HEK293 (cell line): ENCODE data around the gene KRTDAP.
A peak's percentile ranks its signal among the peaks of the same experiment; 100 is the strongest.

ENCODE experiments used
- FEZF1 ChIP-seq: fragments of 450-650 bp; formaldehyde crosslinking; IDR thresholded peaks from 2 replicates; pipeline ENCODE4 v1.5.1; 2016; ENCODE audit warnings: missing biosample characterization, missing genetic modification characterization
- GLIS2 ChIP-seq: fragments of 450-650 bp; formaldehyde crosslinking; IDR thresholded peaks from 2 replicates; pipeline ENCODE4 v1.5.1; 2016; ENCODE audit warnings: missing biosample characterization, missing genetic modification characterization
- HOXA7 ChIP-seq: sonication (generic); formaldehyde crosslinking; IDR thresholded peaks from 2 replicates; pipeline ENCODE4 v1.8.1; 2022; ENCODE audit warnings: missing genetic modification reagents, borderline replicate concordance
- HOXD13 ChIP-seq: sonication (generic); formaldehyde crosslinking; IDR thresholded peaks from 2 replicates; pipeline ENCODE4 v1.8.0; 2022; ENCODE audit warnings: missing genetic modification reagents, borderline replicate concordance
- INSM2 ChIP-seq: fragments of 450-650 bp; formaldehyde crosslinking; IDR thresholded peaks from 2 replicates; pipeline ENCODE4 v1.5.1; 2016; ENCODE audit warnings: missing biosample characterization, missing genetic modification characterization
- MEIS1 ChIP-seq: sonication (generic); formaldehyde crosslinking; IDR thresholded peaks from 2 replicates; pipeline ENCODE4 v1.8.1; 2022; ENCODE audit warnings: missing genetic modification reagents, mild to moderate bottlenecking, borderline replicate concordance
- MYNN ChIP-seq: fragments of 450-650 bp; formaldehyde crosslinking; IDR thresholded peaks from 2 replicates; pipeline ENCODE4 v1.5.1; 2016; ENCODE audit warnings: missing biosample characterization, missing genetic modification characterization, borderline replicate concordance
- OVOL3 ChIP-seq: fragments of 450-650 bp; formaldehyde crosslinking; IDR thresholded peaks from 2 replicates; pipeline ENCODE4 v1.5.1; 2016; ENCODE audit warnings: missing biosample characterization, missing genetic modification characterization
- PRDM6 ChIP-seq: fragments of 450-650 bp; formaldehyde crosslinking; IDR thresholded peaks from 2 replicates; pipeline ENCODE4 v1.5.1; 2017; ENCODE audit warnings: missing biosample characterization, missing genetic modification characterization
- WT1 ChIP-seq: fragments of 450-650 bp; formaldehyde crosslinking; IDR thresholded peaks from 2 replicates; pipeline ENCODE4 v1.5.1; 2016; ENCODE audit warnings: missing biosample characterization, missing genetic modification characterization
- YY1 ChIP-seq: fragments of 450-650 bp; formaldehyde crosslinking; IDR thresholded peaks from 2 replicates; pipeline ENCODE4 v1.5.1; 2018; ENCODE audit warnings: missing biosample characterization, missing genetic modification characterization
- ZBTB1 ChIP-seq: fragments of 450-650 bp; formaldehyde crosslinking; IDR thresholded peaks from 2 replicates; pipeline ENCODE4 v1.5.1; 2016; ENCODE audit warnings: missing biosample characterization, missing genetic modification characterization
- ZBTB20 ChIP-seq: fragments of 450-650 bp; formaldehyde crosslinking; IDR thresholded peaks from 2 replicates; pipeline ENCODE4 v1.5.1; 2016; ENCODE audit warnings: missing biosample characterization, missing genetic modification characterization
- ZBTB8A ChIP-seq: fragments of 450-650 bp; formaldehyde crosslinking; IDR thresholded peaks from 2 replicates; pipeline ENCODE4 v1.5.1; 2016; ENCODE audit warnings: missing biosample characterization, missing genetic modification characterization
- ZIC2 ChIP-seq: fragments of 450-650 bp; formaldehyde crosslinking; IDR thresholded peaks from 2 replicates; pipeline ENCODE4 v1.5.1; 2016; ENCODE audit warnings: missing biosample characterization, missing genetic modification characterization
- ZNF146 ChIP-seq: fragments of 450-650 bp; formaldehyde crosslinking; IDR thresholded peaks from 2 replicates; pipeline ENCODE4 v1.5.1; 2016; ENCODE audit warnings: missing biosample characterization, missing genetic modification characterization
- ZNF157 ChIP-seq: fragments of 450-650 bp; formaldehyde crosslinking; IDR thresholded peaks from 2 replicates; pipeline ENCODE4 v1.5.1; 2016; ENCODE audit warnings: missing biosample characterization, missing genetic modification characterization
- ZNF19 ChIP-seq: fragments of 450-650 bp; formaldehyde crosslinking; IDR thresholded peaks from 2 replicates; pipeline ENCODE4; 2016; ENCODE audit warnings: missing biosample characterization, missing genetic modification characterization, low read depth
- ZNF266 ChIP-seq: fragments of 450-650 bp; formaldehyde crosslinking; IDR thresholded peaks from 2 replicates; pipeline ENCODE4 v1.5.1; 2016; ENCODE audit warnings: missing biosample characterization, missing genetic modification characterization, low read depth
- ZNF324 ChIP-seq: fragments of 450-650 bp; formaldehyde crosslinking; IDR thresholded peaks from 2 replicates; pipeline ENCODE4 v1.5.1; 2016; ENCODE audit warnings: missing biosample characterization, missing genetic modification characterization
- ZNF366 ChIP-seq: fragments of 450-650 bp; formaldehyde crosslinking; conservative IDR thresholded peaks from 2 replicates; pipeline ENCODE4 v1.5.1; 2016; ENCODE audit warnings: missing biosample characterization, missing genetic modification characterization
- ZNF416 ChIP-seq: fragments of 450-650 bp; formaldehyde crosslinking; IDR thresholded peaks from 2 replicates; pipeline ENCODE4 v1.5.1; 2016; ENCODE audit warnings: missing biosample characterization, missing genetic modification characterization
- ZNF423 ChIP-seq: fragments of 450-650 bp; formaldehyde crosslinking; IDR thresholded peaks from 2 replicates; pipeline ENCODE4 v1.5.1; 2016; ENCODE audit warnings: missing biosample characterization, missing genetic modification characterization
- ZNF48 ChIP-seq: fragments of 450-650 bp; formaldehyde crosslinking; IDR thresholded peaks from 2 replicates; pipeline ENCODE4 v1.5.1; 2016; ENCODE audit warnings: missing biosample characterization, missing genetic modification characterization
- ZNF513 ChIP-seq: fragments of 450-650 bp; IDR thresholded peaks from 2 replicates; pipeline ENCODE4 v1.5.1; 2018; ENCODE audit warnings: missing biosample characterization, missing genetic modification characterization
- ZNF548 ChIP-seq: fragments of 450-650 bp; formaldehyde crosslinking; IDR thresholded peaks from 2 replicates; pipeline ENCODE4 v1.5.1; 2016; ENCODE audit warnings: missing biosample characterization, missing genetic modification characterization
- ZNF585B ChIP-seq: fragments of 450-650 bp; formaldehyde crosslinking; IDR thresholded peaks from 2 replicates; pipeline ENCODE4 v1.5.1; 2016; ENCODE audit warnings: missing biosample characterization, missing genetic modification characterization
- ZNF624 ChIP-seq: fragments of 450-650 bp; formaldehyde crosslinking; IDR thresholded peaks from 2 replicates; pipeline ENCODE4 v1.5.1; 2017; ENCODE audit warnings: missing biosample characterization, missing genetic modification characterization
- ZNF658 ChIP-seq: fragments of 450-650 bp; formaldehyde crosslinking; IDR thresholded peaks from 2 replicates; pipeline ENCODE4; 2016; ENCODE audit warnings: missing biosample characterization, missing genetic modification characterization
- ZNF837 ChIP-seq: fragments of 450-650 bp; formaldehyde crosslinking; IDR thresholded peaks from 2 replicates; pipeline ENCODE4 v1.5.1; 2016; ENCODE audit warnings: missing biosample characterization, missing genetic modification characterization
- ZSCAN18 ChIP-seq: fragments of 450-650 bp; formaldehyde crosslinking; IDR thresholded peaks from 2 replicates; pipeline ENCODE4 v1.5.1; 2016; ENCODE audit warnings: missing biosample characterization, missing genetic modification characterization
- TF ChIP-seq, protein P1 (sequence below): fragments of 450-650 bp; formaldehyde crosslinking; IDR thresholded peaks from 2 replicates; pipeline ENCODE4 v1.5.1; 2016; ENCODE audit warnings: missing biosample characterization, missing genetic modification characterization
- TF ChIP-seq, protein P2 (sequence below): fragments of 450-650 bp; formaldehyde crosslinking; IDR thresholded peaks from 2 replicates; pipeline ENCODE4 v1.5.1; 2016; ENCODE audit warnings: missing biosample characterization, missing genetic modification characterization

KRTDAP gene

GRCh38 chr19:35509861-35510625 lies 19.8 kb upstream of the KRTDAP start (continued):
- TF ChIP-seq ZNF157 (tag by site-specific recombination) (no peak; the same call in 1 of the 2 replicates), ZBTB8A (tag by site-specific recombination) (peak; percentile 64), ZNF585B (tag by site-specific recombination) (no peak), OVOL3 (tag by site-specific recombination) (peak; percentile 75; the same call in 1 of the 2 replicates), HOXD13 (CRISPR knock-in tag) (no peak), ZNF658 (tag by site-specific recombination) (no peak), ZNF624 (tag by site-specific recombination) (no peak), ZNF513 (no peak), ZNF423 (peak; percentile 49; the same call in 1 of the 2 replicates), ZNF366 (tag by site-specific recombination) (peak; percentile 66), ZNF416 (tag by site-specific recombination) (peak; percentile 60; the same call in 1 of the 2 replicates), WT1 (tag by site-specific recombination) (peak; percentile 47), ZNF19 (tag by site-specific recombination) (no peak), INSM2 (tag by site-specific recombination) (no peak; the same call in 1 of the 2 replicates), ZIC2 (tag by site-specific recombination) (peak; percentile 77), MYNN (tag by site-specific recombination) (no peak), ZBTB1 (no peak), ZNF146 (peak; percentile 20; the same call in 1 of the 2 replicates), MEIS1 (CRISPR knock-in tag) (no peak), PRDM6 (tag by site-specific recombination) (no peak), YY1 (tag by site-specific recombination) (peak; percentile 91), HOXA7 (CRISPR knock-in tag) (no peak), GLIS2 (tag by site-specific recombination) (peak; percentile 100), ZNF324 (tag by site-specific recombination) (peak; percentile 90), FEZF1 (tag by site-specific recombination) (peak; percentile 31; the same call in 1 of the 2 replicates), ZNF266 (tag by site-specific recombination) (no peak), ZNF548 (no peak), ZNF48 (no peak), ZSCAN18 (tag by site-specific recombination) (peak; percentile 11; the same call in 1 of the 2 replicates), ZBTB20 (tag by site-specific recombination) (peak; percentile 87), ZNF837 (no peak)
- TF ChIP-seq, protein P1, sequence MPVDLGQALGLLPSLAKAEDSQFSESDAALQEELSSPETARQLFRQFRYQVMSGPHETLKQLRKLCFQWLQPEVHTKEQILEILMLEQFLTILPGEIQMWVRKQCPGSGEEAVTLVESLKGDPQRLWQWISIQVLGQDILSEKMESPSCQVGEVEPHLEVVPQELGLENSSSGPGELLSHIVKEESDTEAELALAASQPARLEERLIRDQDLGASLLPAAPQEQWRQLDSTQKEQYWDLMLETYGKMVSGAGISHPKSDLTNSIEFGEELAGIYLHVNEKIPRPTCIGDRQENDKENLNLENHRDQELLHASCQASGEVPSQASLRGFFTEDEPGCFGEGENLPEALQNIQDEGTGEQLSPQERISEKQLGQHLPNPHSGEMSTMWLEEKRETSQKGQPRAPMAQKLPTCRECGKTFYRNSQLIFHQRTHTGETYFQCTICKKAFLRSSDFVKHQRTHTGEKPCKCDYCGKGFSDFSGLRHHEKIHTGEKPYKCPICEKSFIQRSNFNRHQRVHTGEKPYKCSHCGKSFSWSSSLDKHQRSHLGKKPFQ (tag by site-specific recombination): peak; percentile 89
- TF ChIP-seq, protein P2, sequence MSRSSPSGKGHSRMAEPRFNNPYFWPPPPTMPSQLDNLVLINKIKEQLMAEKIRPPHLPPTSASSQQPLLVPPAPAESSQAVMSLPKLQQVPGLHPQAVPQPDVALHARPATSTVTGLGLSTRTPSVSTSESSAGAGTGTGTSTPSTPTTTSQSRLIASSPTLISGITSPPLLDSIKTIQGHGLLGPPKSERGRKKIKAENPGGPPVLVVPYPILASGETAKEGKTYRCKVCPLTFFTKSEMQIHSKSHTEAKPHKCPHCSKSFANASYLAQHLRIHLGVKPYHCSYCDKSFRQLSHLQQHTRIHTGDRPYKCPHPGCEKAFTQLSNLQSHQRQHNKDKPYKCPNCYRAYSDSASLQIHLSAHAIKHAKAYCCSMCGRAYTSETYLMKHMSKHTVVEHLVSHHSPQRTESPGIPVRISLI: no peak
